Stimulated activated CD4-positive, alpha-beta T cell treated with anti-CD3 and anti-CD28 coated beads, TNF-alpha, amount 100 ng/mL, for 48 hours (primary cell): ENCODE measurements around the gene ST6GAL1.
A peak's percentile ranks its signal among the peaks of the same experiment; 100 is the strongest.
"Not testable (repeated sequence)": the region's sequence is repeated elsewhere in the genome, so short reads cannot be mapped to it uniquely, and the experiment has no call there.

Experiments used
- DNase-seq, 3 donors: peaks; one replicate each; pipeline ENCODE4 v3.0.0-alpha.2; 2020; ENCODE audit warnings: low read depth in 3 of 3

Gene ST6GAL1, protein sequence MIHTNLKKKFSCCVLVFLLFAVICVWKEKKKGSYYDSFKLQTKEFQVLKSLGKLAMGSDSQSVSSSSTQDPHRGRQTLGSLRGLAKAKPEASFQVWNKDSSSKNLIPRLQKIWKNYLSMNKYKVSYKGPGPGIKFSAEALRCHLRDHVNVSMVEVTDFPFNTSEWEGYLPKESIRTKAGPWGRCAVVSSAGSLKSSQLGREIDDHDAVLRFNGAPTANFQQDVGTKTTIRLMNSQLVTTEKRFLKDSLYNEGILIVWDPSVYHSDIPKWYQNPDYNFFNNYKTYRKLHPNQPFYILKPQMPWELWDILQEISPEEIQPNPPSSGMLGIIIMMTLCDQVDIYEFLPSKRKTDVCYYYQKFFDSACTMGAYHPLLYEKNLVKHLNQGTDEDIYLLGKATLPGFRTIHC

DNA sequence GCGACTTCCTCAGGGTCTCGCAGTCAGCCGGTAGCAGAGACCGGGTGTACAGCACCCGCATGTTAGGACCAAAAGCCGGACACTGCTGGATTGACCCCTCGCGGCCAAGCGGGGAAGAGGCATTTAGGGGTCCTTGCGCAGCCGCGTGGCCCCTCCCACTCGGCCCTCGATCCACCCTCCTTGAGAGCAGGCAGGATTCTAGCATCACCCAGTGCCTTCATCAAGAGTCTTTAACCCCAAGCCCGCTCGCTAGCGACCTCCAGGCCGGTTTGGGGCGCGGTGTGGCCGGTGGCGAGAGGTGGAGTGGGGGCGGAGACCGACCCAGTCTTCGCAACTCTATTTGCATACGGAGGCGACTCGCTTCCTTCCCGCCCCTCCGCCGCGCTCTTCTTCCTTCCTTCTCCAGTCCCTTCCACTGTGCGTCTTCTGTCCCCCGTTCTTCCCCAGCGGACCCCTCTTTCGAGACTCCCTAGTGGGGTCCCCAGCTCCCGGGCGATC lies at the start of gene ST6GAL1:
Gene ST6GAL1 (plus strand): TSS at position 384 of the 498 bp plus-strand sequence. CDS start 112,178 bp downstream, outside the sequence.
- peak; percentile 49 to 56 (median 55) for DNase-seq

DNA sequence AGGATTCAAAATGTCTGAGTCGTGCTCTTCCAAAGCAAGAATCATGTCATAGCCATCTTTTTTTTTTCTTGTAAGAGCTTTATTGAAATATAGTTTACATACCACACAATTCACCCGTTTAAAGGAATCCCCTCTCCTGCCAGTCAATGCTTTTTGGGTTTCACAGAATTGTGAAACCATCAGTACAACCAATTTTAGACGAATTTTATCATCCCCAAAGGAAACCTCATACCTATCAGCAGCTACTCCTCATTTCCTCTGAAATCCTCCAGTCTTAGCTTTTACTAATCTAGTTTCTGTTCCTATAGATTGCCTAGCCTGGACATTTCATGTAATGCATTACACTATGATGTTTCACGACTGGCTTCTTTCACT lies 48.2 kb upstream of the ST6GAL1 start:
- DNase-seq = no peak

DNA sequence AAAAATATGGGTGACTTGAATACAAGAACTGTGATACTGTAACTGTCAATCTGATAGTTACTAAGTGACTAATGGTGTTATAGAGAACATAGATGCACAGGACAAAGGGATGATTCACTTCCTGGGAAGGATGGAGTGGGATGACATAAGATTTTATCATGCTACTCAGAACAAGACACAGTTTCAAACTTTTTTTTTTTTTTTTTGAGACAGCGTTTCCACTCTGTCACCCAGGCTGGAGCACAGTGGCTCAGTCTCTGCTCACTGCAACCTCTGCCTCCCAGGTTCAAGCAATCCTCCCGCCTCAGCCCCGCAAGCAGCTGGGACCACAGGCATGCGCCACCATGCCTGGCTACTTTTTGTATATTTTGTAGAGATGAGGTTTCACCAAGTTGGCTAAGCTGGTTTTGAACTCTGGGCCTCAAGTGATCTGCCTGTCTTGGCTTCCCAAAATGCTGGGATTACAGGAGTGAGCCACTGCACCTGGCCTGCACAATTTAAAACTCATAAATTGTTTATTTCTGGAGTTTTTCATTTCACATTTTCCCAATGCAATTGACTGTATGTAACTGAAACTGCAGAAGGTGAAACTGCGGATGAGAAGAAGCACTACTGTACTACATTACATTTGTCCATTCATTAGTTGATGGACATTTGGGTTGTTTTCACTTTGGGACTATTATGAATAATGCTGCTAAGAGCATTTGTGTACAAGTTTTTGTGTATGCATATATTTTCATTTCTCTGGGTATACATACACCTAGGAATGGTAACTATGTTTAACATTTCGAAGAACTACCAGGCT lies 47.2 kb upstream of the ST6GAL1 start:
- DNase-seq = peak; percentile 39 to 57 (median 47)

DNA sequence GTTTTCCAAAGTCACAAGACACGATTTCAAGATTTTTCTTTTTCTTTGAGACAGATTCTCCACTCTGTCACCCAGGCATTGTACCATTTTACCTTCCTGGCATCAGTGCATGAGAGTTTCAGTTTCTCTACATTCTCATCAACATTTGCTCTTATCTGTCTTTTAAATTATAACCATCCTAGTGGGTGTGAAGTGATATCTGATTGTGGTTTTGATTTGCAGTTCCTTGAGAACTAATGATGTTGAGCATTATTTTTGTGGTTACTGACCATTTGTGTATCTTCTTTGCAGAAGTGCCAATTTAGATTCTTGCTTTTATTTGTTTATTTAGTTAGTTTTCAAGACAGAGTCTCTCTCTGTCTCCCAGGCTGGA lies 46.7 kb upstream of the ST6GAL1 start:
- DNase-seq = no peak

DNA sequence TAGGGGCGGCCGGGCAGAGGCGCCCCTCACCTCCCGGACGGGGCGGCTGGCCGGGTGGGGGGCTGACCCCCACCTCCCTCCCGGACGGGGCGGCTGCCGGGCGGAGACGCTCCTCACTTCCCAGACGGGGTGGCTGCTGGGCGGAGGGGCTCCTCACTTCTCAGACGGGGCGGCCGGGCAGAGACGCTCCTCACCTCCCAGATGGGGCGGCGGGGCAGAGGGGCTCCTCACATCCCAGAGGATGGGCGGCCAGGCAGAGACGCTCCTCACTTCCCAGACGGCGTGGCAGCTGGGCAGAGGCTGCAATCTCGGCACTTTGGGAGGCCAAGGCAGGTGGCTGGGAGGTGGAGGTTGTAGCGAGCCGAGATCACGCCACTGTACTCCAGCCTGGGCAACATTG lies 45.5 kb upstream of the ST6GAL1 start:
- not testable (repeated sequence) for DNase-seq

DNA sequence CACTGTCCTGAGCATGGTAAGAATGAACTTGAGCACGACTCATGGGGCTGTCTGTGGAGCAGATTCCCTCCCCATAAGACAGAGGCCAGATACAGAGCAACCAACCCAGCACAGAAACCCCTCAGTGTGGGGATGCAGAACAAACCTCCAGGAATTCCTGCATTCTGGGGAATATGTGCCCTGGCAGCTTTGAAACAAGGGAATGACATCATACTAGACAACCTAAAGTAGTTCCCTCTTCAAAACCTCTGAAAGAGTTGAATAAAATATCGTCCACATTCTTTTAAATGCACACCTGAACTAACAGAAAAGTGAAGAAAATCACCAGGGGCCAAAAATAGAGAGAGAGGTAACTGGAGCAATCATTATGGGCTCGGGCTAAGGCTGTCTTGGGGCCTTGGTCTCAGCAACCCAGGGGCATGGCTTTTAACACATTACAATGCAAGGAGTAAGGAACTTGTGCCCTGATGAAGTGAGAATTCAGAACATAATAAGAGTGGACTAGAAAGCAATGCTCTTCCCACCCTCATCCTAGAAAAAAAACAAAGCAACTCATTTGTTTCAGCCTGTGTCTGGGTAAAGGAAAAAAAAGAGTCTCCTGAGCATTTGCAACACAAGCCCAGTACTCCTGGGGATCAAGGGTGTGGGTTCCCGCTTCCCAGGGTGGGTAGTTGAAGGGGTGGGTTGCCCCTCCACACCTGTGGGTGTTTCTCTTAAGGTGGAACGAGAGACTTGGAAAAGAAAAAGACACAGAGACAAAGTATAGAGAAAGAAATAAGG lies 43.9 kb upstream of the ST6GAL1 start:
- DNase-seq = no peak

DNA sequence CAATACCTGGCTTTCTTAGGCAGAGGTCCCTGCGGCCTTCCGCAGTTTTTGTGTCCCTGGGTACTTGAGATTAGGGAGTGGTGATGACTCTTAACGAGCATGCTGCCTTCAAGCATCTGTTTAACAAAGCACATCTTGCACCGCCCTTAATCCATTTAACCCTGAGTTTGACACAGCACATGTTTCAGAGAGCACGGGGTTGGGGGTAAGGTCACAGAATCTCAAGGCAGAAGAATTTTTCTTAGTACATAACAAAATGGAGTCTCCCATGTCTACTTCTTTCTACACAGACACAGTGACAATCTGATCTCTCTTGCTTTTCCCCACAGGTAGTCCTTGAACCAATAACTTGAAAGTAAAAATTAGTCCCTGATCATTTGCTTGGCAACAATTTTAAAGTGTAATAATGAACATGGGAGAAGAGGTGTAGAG lies 42.8 kb upstream of the ST6GAL1 start:
- DNase-seq = not testable (repeated sequence)

DNA sequence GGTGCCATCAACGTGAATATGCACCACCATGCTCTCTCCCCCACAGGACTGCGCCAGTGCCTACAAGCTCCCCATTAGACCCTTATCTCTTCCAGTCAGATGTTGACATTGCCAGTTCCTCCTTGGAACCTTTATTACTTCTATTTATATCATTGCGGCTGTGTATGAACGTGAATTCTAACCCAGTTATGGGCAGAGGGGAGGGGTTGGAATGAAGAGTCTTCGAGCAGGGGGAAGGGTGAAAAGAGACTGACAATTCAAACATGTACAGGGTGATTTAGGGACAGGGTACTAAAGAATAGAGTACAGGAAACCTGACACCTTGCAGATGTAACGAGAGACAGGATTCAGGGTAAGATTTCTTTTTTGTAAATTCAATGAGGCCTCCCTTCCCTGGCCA lies 41.8 kb upstream of the ST6GAL1 start:
- no peak for DNase-seq

DNA sequence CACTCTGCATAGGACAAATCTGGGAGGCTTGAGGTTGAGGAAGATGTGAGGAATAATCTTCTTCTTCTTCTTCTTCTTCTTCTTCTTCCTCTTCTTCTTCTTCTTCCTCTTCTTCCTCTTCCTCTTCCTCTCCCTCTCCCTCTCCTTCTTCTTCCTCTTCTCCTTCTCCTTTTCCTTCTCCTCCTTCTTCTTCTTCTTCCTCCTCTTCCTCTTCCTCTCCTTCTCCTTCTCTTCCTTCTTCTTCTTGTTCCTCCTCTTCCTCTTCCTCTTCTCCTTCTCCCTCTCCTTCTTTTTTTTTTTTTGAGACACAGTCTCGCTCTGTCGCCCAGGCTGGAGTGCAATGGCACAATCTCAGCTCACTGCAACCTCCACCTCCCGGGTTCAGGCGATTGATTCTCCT lies 40.6 kb upstream of the ST6GAL1 start:
- DNase-seq = not testable (repeated sequence)

DNA sequence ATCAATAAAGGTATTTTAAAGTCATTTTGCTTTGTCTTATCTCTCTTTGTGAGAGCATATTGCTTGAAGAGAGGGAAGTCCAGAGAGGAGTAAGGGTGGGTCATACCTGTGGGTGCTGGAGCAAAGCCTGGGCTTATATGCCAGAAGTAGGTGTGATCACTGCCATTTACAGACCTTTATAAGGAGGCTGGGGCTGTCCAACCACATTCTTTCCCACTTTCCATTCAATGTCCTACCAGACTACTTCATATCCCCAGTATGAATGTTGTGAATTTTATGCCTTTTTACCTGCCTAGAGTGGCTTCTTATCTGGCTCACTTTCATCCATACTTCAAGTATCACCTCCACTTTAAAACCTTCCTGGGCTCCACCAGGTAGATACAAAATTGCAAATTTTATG lies 39.4 kb upstream of the ST6GAL1 start:
- no peak for DNase-seq

DNA sequence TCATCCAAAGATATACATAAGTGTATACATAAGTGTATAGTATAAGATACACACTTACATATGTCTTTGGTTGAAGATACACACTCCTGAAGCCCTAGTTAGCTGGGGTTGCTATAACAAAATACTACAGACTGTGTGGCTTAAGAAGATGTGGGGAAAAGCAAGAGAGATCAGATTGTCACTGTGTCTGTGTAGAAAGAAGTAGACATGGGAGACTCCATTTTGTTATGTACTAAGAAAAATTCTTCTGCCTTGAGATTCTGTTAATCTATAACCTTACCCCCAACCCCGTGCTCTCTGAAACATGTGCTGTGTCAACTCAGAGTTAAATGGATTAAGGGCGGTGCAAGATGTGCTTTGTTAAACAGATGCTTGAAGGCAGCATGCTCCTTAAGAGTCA lies 37.3 kb upstream of the ST6GAL1 start:
- DNase-seq = not testable (repeated sequence)

DNA sequence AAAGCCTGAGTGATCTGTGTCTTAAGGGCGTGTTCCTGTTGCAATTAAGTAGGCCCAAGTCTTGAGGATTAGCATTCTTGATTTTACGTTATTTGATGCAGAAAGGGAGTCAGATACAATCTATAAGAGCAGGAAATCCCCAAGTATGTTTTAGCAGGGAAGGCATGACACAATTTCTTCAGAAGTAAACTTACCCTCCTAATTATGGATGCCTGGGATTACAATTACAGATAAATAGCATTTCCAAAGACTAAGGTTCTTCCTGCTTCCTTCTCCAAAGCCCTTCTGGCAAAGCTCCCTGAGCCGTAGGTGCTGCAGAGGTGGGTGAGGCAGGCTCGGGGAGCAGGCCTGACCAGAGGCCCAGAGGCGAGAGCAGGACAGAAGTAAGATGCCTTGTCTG lies 34.9 kb upstream of the ST6GAL1 start:
- DNase-seq = no peak

DNA sequence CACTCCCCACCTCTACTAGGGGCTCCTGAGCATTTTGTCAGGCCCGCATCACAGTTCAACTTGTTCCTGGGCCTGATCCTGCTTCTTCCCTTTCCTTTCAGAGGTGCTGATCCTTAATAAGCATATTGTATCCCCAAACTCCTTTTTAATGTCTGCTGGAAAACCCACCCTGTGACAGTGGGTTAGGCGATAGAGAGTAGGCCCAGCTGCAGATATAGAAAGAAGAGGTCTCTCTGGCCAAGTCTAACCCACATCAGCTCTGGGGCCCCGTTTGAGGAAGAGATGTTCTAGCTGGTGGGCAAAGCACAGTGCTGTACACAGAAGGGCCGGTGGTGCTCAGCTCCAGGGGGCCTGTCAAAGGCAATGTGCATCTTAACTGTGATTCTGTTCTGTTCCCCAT lies 34.3 kb upstream of the ST6GAL1 start:
- DNase-seq = no peak

DNA sequence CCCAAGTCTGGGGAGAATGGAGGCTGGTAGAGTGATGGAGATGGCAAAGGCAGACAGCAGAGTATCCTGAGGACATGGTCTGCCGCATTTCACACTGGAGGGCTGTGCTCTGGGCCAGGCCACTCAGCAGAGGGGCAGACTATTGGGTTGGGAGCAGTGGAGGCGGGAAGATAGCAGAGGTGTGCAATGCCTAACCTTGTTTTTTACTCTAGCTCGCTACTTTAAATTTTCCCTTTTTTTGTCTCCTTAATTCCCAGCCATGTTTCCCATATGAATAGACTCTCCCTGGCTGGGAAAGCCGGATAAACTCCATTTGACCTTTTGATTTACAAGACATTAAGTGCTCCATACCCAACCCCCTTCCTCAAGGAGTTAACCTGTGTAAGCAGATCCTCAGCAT lies 33.5 kb upstream of the ST6GAL1 start:
- DNase-seq = no peak

DNA sequence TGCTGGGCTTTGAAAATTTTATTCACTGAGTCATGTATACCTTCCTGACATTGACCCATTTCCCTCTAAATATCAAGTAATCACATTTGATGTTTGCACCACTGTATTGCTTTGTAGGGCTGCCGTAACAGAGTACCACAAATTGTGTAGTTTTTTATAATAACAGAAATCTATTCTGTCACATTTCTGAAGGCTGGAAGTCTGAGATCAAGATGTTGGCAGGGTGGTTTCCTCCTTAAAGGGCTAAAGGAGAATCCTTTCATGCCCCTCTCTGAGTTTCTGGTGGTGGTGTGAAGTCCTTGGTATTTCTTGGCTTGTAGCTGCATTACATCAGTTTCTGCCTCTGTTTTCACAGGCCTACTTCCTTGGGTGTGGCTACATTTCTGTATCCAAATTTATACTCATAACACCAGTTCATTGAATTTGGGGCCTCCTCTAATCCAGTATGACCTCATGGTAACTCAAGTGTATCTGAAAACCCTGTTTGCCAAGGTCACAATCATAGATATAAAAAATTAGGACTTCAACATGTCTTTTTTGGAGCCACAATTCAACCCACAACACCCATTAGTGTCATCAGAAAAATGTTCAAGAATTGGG lies 29.1 kb upstream of the ST6GAL1 start:
- DNase-seq = no peak

DNA sequence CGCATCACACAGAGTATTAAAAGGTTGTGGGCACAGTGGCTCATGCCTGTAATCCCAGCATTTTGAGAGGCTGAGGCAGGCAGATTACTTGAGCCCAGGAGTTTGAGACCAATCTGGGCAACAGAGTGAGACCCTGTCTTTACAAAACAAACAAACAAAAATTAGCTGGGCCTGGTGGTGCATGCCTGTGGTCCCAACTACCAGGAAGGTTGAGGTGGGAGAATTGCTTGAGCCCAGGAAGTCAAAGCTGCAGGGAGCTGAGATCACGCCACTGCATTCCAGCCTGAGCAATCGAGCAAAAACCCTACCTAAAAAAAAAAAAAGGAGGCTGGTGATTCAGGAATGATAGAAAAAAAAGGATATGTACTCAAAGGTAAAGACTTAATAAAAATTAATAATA lies 28.2 kb upstream of the ST6GAL1 start:
- no peak for DNase-seq

DNA sequence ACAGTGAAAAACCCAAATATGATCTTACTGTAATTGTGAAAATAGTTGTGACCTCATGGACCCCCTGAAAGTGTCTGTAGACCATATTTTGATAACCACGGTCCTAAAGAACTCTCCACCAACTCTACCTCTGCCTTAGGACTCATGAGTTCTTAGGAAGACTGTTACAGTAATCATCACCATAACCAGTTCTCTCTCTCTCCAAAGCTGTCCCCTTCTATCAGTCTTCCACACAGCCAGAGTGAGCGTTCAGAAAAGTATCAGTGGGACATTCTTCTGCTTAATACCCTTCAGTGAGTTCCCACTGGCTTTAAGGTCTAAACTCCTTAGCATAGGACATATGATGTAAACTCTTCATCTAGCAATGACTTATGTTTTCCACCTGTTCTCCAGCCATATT lies 27.6 kb upstream of the ST6GAL1 start:
- DNase-seq = no peak

DNA sequence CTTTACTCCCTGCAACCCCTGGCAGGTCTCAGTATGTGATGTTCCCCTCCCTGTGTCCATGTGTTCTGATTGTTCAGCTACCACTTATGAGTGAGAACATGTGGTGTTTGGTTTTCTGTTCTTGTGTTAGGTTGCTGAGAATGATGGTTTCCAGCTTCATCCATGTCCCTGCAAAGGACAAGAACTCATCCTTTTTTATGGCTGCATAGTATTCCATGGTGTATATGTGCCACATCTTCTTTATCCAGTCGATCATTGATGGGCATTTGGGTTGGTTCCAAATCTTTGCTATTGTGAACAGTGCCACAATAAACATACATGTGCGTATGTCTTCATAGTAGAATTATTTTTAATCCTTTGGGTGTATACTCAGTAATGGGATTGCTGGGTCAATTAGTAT lies 26.6 kb upstream of the ST6GAL1 start:
- not testable (repeated sequence) for DNase-seq

DNA sequence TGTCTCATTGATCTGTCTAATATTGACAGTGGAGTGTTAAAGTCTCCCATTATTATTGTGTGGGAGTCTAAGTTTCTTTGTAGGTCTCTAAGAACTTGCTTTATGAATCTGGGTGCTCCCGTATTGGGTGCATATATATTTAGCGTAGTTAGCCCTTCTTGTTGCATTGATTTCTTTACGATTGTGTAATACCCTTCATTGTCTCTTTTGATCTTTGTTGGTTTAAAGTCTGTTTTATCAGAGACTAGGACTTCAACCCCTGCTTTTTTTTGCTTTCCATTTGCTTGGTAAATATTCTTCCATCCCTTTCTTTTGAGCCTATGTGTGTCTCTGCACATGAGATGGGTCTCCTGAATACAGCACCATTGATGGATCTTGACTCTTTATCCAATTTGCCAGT lies 23.3 kb upstream of the ST6GAL1 start:
- DNase-seq = not testable (repeated sequence)

DNA sequence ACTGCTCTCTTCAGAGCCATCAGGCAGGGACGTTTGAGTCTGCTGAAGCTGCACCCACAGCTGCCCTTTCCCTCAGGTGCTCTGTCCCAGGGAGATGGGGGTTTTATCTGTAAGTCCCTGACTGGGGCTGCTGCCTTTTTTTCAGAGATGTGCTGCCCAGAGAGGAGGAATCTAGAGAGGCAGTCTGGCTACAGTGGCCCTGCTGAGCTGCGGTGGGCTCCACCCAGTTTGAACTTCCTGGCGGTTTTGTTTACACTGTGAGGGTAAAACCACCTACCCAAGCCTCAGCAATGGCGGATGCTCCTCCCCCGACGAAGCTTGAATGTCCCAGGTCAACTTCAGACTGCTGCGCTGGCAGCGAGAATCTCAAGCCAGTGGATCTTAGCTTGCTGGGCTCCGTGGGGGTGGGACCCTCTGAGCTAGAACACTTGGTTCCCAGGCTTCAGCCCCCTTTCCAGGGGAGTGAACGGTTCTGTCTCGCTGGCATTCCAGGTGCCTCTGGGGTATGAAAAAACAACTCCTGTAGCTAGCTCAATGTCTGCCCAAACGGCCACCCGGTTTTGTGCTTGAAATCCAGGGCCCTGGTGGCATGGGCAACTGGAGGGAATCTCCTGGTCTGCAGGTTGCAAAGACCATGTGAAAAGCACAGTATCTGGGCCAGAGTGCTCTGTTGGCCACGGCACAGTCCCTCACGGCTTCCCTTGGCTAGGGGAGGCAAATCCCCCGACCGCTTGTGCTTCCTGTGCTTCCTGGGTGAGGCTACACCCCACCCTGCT lies 21.1 kb upstream of the ST6GAL1 start:
- DNase-seq = peak; percentile 33 to 50 (median 38)
